NCI-H2081 treated with DMSO at 0.1 percent for 48 hours (cell line): ENCODE measurements around the gene IFNAR2.
"Not testable (repeated sequence)": the region's sequence is repeated elsewhere in the genome, so short reads cannot be mapped to it uniquely, and the experiment has no call there.

Experiments
- DNase-seq: peaks from one replicate; lab custom pipeline; 2025; lab: John Stamatoyannopoulos, UW

IFNAR2 gene

GRCh38 chr21:33244082-33244778 lies 14.5 kb downstream of the IFNAR2 start:
- DNase-seq = no peak

GRCh38 chr21:33244779-33245105 lies 15.0 kb downstream of the IFNAR2 start:
- DNase-seq = no peak

- no peak for DNase-seq
Observed at GRCh38 chr21:33245289-33245918, 15.7 kb downstream of the IFNAR2 start.

GRCh38 chr21:33246506-33246905 lies 16.8 kb downstream of the IFNAR2 start:
- DNase-seq = no peak

- no peak for DNase-seq
Observed at GRCh38 chr21:33246963-33247362, 17.2 kb downstream of the IFNAR2 start.

DNA sequence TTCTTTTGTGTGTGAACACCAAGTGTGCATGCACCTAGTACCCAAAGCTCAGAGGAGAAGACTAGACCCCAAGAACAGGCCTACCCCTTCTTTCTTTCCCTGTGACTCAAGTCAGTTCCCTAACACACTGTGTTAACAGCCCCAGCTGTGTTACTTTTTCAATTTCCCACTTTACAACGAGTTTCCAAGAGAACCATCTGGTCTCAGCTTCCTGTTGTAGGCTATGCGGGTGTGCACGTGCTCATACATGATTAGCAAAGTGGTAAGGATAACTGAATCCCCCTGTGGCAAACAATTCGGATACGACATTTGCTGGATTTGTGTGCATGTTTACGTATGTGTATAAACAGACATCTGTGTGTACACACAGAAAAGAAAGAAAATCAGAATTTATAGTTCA lies 17.9 kb downstream of the IFNAR2 start:
- DNase-seq = no peak

GRCh38 chr21:33249331-33250002 lies 19.7 kb downstream of the IFNAR2 start:
- no peak for DNase-seq

- no peak for DNase-seq
Observed at GRCh38 chr21:33251119-33251518, 21.4 kb downstream of the IFNAR2 start.

DNA sequence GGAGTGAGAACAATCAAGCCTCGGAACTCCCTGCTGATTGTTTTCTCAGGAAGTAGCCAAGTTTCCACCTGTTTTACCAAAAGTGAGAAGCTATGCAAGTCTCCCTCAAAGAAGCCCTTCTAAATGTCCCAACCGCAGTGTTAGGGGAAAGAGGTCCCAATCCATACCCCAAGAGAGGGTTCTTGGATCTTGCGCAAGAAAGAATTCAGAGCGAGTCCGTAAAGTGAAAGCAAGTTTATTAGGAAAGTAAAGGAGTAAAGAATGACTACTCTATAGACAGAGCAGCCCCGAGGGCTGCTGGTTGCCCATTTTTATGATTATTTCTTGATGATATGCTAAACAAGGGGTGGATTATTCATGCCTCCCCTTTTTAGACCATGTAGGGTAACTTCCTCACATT lies 23.6 kb downstream of the IFNAR2 start:
- not testable (repeated sequence) for DNase-seq

- DNase-seq = no peak
Observed at GRCh38 chr21:33254766-33255165, 25.0 kb downstream of the IFNAR2 start.

DNA sequence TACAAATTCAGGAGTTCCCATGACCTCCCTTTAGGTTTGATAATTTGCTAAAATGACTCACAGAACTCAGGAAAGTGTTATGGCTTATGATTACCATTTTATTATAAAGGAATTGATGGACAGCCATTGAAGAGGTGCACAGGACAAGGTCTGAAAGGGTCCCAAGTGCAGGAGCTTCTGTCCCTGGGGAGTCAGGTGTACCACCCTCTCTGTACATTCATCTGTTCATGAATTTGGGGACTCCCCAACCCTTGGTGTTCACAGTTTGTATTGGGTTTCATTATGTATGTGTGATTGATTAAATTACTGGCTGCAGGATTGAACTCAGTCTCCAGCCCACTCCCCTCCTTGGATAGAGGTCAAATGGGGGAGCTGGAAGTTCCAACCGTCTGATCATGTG lies 25.7 kb downstream of the IFNAR2 start:
- DNase-seq = no peak

GRCh38 chr21:33256019-33256418 lies 26.3 kb downstream of the IFNAR2 start:
- DNase-seq = no peak

- DNase-seq = no peak
Observed at GRCh38 chr21:33257094-33257803, 27.5 kb downstream of the IFNAR2 start.

- DNase-seq = no peak
Observed at GRCh38 chr21:33258475-33258874, 28.7 kb downstream of the IFNAR2 start.

DNA sequence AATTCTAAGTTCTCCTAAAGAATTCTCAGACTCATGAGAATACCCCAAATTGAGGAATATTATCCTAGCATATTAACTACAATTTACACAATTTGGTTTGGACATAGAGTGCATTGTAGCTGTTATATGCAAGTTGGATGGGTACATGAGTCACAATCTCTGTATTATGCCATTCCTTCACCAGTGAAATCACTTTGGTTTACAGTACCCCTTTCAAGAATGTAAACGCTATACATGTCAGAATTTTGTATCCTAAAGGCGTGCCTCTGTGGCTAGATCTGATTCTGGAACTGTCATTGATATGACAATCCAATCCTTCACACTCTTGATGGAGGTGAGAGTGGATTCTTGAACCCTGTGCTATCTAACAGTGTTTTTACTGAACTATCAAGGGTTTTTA lies 29.7 kb downstream of the IFNAR2 start:
- no peak for DNase-seq

DNA sequence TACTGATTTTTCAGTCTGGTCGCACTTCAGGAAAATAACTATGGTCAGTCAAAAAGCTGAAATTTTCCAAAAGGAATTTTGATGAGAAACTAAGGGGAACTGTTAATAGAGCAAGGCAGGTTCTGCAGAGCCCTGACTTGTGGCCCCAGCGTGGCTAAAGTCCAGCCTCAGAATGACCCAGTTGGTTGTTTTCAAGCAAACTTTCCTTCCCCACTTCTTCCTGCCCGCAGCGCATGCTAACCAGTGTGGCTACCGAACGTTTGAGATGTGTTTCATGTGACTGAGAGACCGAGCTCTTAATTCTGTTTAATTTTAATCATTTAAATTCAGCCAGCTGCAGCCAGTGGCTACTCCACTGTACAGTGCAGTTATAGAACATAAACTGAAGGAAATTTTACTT lies 30.3 kb downstream of the IFNAR2 start:
- DNase-seq = no peak

DNA sequence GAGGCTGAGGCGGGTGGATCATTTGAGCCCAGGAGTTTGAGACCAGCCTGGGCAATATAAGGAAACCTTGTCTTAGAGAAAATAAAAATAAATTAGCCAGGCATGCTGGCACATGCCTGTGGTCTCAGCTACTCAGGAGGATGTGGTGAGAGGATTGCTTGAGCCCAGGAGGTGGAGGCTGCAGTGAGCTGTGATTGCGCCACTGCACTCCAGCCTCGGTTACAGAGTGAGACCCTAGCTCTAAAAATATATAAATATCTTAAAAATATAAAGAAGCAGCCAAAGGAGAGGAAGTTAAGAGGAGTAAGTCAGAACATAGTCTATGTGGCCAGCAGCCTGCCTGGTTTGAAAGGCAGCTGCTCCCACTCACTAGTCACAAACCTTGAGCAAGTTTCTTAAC lies 31.9 kb downstream of the IFNAR2 start:
- DNase-seq = no peak

DNA sequence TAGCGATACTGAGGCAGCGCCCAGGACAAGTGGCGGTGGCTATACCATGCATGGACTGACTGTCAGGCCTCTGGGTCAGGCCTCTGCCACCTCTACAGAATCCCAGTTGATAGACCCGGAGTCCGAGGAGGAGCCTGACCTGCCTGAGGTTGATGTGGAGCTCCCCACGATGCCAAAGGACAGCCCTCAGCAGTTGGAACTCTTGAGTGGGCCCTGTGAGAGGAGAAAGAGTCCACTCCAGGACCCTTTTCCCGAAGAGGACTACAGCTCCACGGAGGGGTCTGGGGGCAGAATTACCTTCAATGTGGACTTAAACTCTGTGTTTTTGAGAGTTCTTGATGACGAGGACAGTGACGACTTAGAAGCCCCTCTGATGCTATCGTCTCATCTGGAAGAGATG lies 33.2 kb downstream of the IFNAR2 start:
- DNase-seq = no peak

GRCh38 chr21:33264561-33264960 lies 34.8 kb downstream of the IFNAR2 start:
- no peak for DNase-seq

GRCh38 chr21:33265664-33266049 lies 35.9 kb downstream of the IFNAR2 start:
- no peak for DNase-seq

DNA sequence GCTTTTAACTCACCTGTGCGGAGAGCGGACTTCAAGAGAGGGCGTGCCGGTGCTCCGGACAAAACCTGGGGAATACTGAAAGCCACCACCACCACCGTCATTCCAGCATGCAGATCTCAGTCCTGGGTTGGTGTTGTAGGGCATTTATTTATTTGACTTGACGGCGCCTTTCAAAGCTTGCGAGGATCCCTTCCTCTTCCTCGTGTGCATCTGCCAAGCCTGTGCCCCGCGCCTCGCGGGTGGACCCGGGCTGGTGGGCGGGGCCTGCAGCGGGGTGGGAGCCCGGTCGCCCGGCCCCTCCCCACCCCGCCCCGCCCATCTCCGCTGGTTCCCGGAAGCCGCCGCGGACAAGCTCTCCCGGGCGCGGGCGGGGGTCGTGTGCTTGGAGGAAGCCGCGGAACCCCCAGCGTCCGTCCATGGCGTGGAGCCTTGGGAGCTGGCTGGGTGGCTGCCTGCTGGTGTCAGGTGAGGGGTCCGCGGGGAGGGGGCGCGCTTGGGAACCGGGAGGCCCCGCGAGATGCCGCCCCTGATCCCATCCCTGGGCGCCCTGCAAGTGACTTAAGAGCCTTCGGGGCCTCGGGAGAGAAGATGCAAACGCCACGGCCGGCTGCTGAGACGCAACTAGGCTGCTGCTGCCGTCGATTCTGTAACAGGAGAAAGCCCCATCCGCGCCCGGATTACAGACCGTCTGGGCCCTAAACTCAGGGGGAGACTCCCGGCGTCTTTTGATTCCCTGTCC lies 36.5 kb downstream of the IFNAR2 start, which contains the start of gene IL10RB:
Gene IL10RB, plus strand, starts transcription at position 318 of the 739 bp plus-strand sequence. Its CDS starts 99 bp downstream, at position 417.
- no peak for DNase-seq

DNA sequence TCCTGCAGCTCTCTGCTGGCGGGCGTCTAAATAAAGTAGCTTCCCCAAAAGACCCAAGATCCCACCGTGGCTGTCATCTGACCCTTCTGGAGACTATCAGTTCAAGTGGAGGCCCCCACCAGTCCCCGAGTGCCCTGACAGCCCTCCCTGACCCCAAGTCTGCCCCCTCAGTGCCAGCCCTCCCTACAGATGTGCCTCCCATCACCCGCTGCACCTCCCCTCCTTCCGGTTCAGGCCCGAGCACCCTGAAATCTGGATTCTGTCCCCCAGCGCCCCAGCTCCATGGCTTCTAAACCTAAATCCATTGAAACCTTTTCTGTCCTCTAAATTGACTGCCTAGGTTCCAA lies 37.0 kb downstream of the IFNAR2 start:
- no peak for DNase-seq
